ENCODE results near the gene TRMT1L. TPM values are rescaled to one million over a fixed set of nuclear protein-coding genes. Genes with fewer than 3 reads are reported as not detected.
"Not testable (repeated sequence)": the region's sequence is repeated elsewhere in the genome, so short reads cannot be mapped to it uniquely, and the experiment has no call there.

Gene TRMT1L
- 10 to 100 TPM in 7 of 8 experiments, 1 to 10 TPM in 1; 8.4 to 25.7 (median 20.8) TPM for total RNA-seq

DNA sequence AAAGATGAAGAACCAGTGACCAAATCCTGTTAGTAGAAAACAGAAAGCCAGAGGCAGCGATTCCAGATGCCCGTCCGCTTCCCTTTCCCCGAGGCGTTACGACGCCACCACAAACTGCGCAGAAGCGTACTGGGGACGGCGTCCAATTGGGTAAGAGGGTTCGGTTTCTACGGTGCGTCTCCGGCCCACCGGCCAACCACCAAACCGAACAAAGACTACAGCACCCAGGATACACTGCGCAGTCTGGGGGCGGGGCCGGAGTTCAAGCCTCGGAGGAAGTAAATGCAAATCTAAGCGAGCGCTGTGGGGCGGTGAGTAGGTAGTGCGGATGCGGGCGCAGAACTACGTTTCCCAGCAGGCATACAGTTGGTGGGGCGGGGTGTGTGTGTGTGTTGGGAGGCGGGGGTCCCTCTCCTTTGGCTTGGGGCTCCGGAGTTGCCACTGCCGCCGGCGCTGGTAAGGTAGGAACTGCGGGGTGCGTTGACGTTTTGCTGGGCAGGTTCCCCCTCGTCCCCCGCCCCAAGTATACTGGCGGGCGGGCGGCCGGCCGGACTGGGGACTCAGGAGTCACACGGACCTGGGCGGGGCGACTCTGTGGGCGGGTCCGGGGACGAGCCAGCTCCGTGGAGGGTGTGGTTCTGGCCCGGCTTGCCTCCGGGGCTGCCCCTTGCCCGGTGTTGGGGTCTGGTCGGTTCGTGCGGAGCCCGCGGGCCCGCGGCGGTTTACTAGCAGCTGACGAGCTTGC, at the start of gene TRMT1L, which contains the start of gene SWT1:
Gene TRMT1L, minus strand, starts transcription at position 100 of the 745 bp plus-strand sequence. CDS start 241 bp downstream, outside the sequence.
Gene SWT1, plus strand, starts transcription at position 314 of the 745 bp plus-strand sequence. CDS start 3,675 bp downstream, outside the sequence.
- WGBS, 10 experiments = 0 to 2% (median 0%) methylated on average over 1 to 26 of the region's 63 CpGs; no CpG with 5 or more reads in 3 of the 10 experiments
- in situ Hi-C loops (cut with MboI; ENCODE audit: low pct_unique_long_range_greater_than_20kb in 2 of 9, low sequenced_read_pairs in 9 of 9, unreplicated experiment in 9 of 9) = loop anchor here in 3 of 9 experiments (25.0 kb wide), 1 partner anchor 345 kb away; no protein-coding TSS in a partner anchor
- peak; percentile 89 to 95 (median 94) for ATAC-seq (replicated peaks in 6 of 8)

GRCh38 chr1:185200889-185201288, 44.1 kb upstream of the TRMT1L start:
- ATAC-seq (replicated peaks in 6 of 8) = no peak
- 88 to 100% (median 95%) methylated on average over 1 to 7 of the region's 8 CpGs; no CpG with 5 or more reads in 5 of the 10 experiments for WGBS, 10 experiments
- in situ Hi-C loops (cut with MboI; ENCODE audit: low pct_unique_long_range_greater_than_20kb in 2 of 9, low sequenced_read_pairs in 9 of 9, unreplicated experiment in 9 of 9) = no loop called here
- no peak overlapping the region for H3K27ac ChIP-seq
- H3K4me3 ChIP-seq = no peak overlapping the region
- H3K4me1 ChIP-seq (replicated peaks in 1 of 2) = no peaks in the 10 kb centered on the region

More for the DNA sequence above, at the start of gene TRMT1L, which contains the start of gene SWT1:
- peak within 1 kb of the TSS; percentile 96 for H3K27ac ChIP-seq
- H3K4me1 ChIP-seq (replicated peaks in 1 of 2) = peaks cover 4 to 13% of the 10 kb centered on the region in 2 donors
- peak within 1 kb of the TSS; percentile 87 to 93 (median 88) for H3K4me3 ChIP-seq

DNA sequence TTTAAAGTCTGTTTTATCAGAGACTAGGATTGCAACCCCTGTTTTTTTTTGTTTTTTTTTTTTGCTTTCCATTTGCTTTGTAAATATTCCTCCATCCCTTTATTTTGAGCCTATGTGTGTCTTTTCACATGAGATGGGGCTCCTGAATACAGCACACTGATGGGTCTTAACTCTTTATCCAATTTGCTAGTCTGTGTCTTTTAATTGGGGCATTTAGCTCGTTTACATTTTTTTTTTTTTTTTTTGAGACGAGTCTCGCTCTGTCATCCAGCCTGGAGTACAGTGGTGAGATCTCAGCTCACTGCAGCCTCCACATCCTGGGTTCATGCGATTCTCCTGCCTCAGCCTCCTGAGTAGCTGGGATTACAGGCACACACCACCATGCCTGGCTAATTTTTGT, 42.0 kb upstream of the TRMT1L start:
- in situ Hi-C loops (cut with MboI; ENCODE audit: low pct_unique_long_range_greater_than_20kb in 2 of 9, low sequenced_read_pairs in 9 of 9, unreplicated experiment in 9 of 9) = loop anchor here in 1 of 9 experiments (25.0 kb wide), 1 partner anchor 386 kb away; no protein-coding TSS in a partner anchor
- not testable (repeated sequence) for H3K4me1 ChIP-seq (replicated peaks in 1 of 2); H3K27ac ChIP-seq; H3K4me3 ChIP-seq; ATAC-seq (replicated peaks in 6 of 8)
- WGBS, 10 experiments = 78 to 100% (median 91%) methylated on average over 1 to 4 of the region's 4 CpGs

DNA sequence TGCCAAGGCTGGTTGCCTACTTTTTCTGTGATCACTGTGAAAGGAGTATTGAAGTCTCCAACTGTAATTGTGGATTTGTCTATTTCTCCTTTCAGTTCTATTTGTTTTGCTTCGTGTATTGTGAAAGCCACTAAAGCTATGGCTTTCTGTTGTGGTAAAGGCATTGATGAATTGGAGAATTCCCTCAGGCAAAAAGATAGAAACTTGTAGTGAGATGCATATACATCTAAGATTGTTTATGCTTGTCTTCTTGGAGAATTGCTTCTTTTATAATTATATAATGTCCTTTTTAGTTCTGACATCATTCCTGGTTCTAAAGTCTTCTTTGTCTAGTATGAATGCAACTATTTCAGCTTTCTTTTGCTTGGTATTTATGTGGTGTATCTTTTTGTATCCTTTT, 37.0 kb upstream of the TRMT1L start:
- no peaks in the 10 kb centered on the region for H3K4me1 ChIP-seq (replicated peaks in 1 of 2)
- in situ Hi-C loops (cut with MboI; ENCODE audit: low pct_unique_long_range_greater_than_20kb in 2 of 9, low sequenced_read_pairs in 9 of 9, unreplicated experiment in 9 of 9) = loop anchor here in 1 of 9 experiments (25.0 kb wide), 1 partner anchor 381 kb away; no protein-coding TSS in a partner anchor
- H3K4me3 ChIP-seq = no peak overlapping the region
- H3K27ac ChIP-seq = no peak overlapping the region
- WGBS, 10 experiments = 22 to 100% (median 67%) methylated on average over 1 of the region's 1 CpG; no CpG with 5 or more reads in 1 of the 10 experiments
- no peak for ATAC-seq (replicated peaks in 6 of 8)

- Histone ChIP-seq H3K27ac (no peak overlapping the region), H3K4me1 (replicated peaks in 1 of 2) (no peaks in the 10 kb centered on the region), H3K4me3 (no peak overlapping the region)
- in situ Hi-C loops (cut with MboI; ENCODE audit: low pct_unique_long_range_greater_than_20kb in 2 of 9, low sequenced_read_pairs in 9 of 9, unreplicated experiment in 9 of 9) = loop anchor here in 3 of 9 experiments (25.0 kb wide), 1 partner anchor 358 kb away; no protein-coding TSS in a partner anchor
- peak; percentile 72 to 97 (median 86) for ATAC-seq (replicated peaks in 6 of 8)
- 0 to 100% (median 31%) methylated on average over 1 to 5 of the region's 5 CpGs for WGBS, 10 experiments
Observed at GRCh38 chr1:185170291-185170848, 13.6 kb upstream of the TRMT1L start.

GRCh38 chr1:185166106-185166505, 9.4 kb upstream of the TRMT1L start:
- ATAC-seq (replicated peaks in 6 of 8) = no peak
- in situ Hi-C loops (cut with MboI; ENCODE audit: low pct_unique_long_range_greater_than_20kb in 2 of 9, low sequenced_read_pairs in 9 of 9, unreplicated experiment in 9 of 9) = loop anchor here in 4 of 9 experiments (10.0 to 25.0 kb wide), 2 partner anchors 354 to 361 kb away; no protein-coding TSS in a partner anchor
- Histone ChIP-seq H3K4me1 (replicated peaks in 1 of 2) (no peaks in the 10 kb centered on the region), H3K4me3 (no peak overlapping the region), H3K27ac (no peak overlapping the region)
- 33 to 100% (median 75%) methylated on average over 1 of the region's 1 CpG; no CpG with 5 or more reads in 1 of the 10 experiments for WGBS, 10 experiments

GRCh38 chr1:185162491-185162890, 5.7 kb upstream of the TRMT1L start:
- in situ Hi-C loops (cut with MboI; ENCODE audit: low pct_unique_long_range_greater_than_20kb in 2 of 9, low sequenced_read_pairs in 9 of 9, unreplicated experiment in 9 of 9) = loop anchor here in 4 of 9 experiments (10.0 to 25.0 kb wide), 2 partner anchors 350 to 358 kb away; no protein-coding TSS in a partner anchor
- no peak overlapping the region for H3K27ac ChIP-seq
- ATAC-seq (replicated peaks in 6 of 8) = peak in 1 of 8 experiments; percentile 78
- 20 to 100% (median 87%) methylated on average over 1 to 4 of the region's 4 CpGs for WGBS, 10 experiments
- peaks cover 0 to 4% of the 10 kb centered on the region in 2 donors for H3K4me1 ChIP-seq (replicated peaks in 1 of 2)
- H3K4me3 ChIP-seq = no peak overlapping the region

DNA sequence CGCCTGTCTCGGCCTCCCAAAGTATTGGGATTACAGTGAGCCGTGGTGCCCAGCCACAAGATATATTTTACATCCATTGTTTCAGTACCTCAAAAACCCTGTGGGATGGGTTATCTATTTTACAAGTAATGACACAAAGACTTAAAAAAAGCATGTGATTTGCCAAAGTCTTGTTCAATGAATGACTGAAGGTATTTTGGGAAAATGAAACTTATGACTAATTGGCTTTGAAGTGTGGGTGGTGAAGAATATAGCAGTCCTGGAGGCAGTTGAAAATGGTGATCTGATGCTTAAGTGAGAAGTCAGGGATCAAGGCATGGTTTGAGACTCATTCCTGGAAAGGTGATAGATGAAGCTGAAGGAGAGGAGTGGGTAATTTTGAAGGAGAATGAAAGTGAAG, 3.2 kb upstream of the TRMT1L start:
- H3K4me3 ChIP-seq = no peak overlapping the region
- H3K4me1 ChIP-seq (replicated peaks in 1 of 2) = peaks cover 4 to 12% of the 10 kb centered on the region in 2 donors
- 85 to 100% (median 96%) methylated on average over 1 to 3 of the region's 3 CpGs; no CpG with 5 or more reads in 6 of the 10 experiments for WGBS, 10 experiments
- in situ Hi-C loops (cut with MboI; ENCODE audit: low pct_unique_long_range_greater_than_20kb in 2 of 9, low sequenced_read_pairs in 9 of 9, unreplicated experiment in 9 of 9) = loop anchor here in 4 of 9 experiments (10.0 to 25.0 kb wide), 2 partner anchors 348 to 355 kb away; no protein-coding TSS in a partner anchor
- H3K27ac ChIP-seq = no peak overlapping the region
- no peak for ATAC-seq (replicated peaks in 6 of 8)

- Histone ChIP-seq H3K4me1 (replicated peaks in 1 of 2) (peaks cover 4 to 13% of the 10 kb centered on the region in 2 donors), H3K27ac (no peak overlapping the region), H3K4me3 (no peak overlapping the region)
- ATAC-seq (replicated peaks in 6 of 8) = no peak
- in situ Hi-C loops (cut with MboI; ENCODE audit: low pct_unique_long_range_greater_than_20kb in 2 of 9, low sequenced_read_pairs in 9 of 9, unreplicated experiment in 9 of 9) = loop anchor here in 3 of 9 experiments (25.0 kb wide), 1 partner anchor 346 kb away; no protein-coding TSS in a partner anchor
- 88 to 100% (median 95%) methylated on average over 1 to 2 of the region's 2 CpGs; no CpG with 5 or more reads in 4 of the 10 experiments for WGBS, 10 experiments
Observed at GRCh38 chr1:185158800-185159199, 2.0 kb upstream of the TRMT1L start.

DNA sequence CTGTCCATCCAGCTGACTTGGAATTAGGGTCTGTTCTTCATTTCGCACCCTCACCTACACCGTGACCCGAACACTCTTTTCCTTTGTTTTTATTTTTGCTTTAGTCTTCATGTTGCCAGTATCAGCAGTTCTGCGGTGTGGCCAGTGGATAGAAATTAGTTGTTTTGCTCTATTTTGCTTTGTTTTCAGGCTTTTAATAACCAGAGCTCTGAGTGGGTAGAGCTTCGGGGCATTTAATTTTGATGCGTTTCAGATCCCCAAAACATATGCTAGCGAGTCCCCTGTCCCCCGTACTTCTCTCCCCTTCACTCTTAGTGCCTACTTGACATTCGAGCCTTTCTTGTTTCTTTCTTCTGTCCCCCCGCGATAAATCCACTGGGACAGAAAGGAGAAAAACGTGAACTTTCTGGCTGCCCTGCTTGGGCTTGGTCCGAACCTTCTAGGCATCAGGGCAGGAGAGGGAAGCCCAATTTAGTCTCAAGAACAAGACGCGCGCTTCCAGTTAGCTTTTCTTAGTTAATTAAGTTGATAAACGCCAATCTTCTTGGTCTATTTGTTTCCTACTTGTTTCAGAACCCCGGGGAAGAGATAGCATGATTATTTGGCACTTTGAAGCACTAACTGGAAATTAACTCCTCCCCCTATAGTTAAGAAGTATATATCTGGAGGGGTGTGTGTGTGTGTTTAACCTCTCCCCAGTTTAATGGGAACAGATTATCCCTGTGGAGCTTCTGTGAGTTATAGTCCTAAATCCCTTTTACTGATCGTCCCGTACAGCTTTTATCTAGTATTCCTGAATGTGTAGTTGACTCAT, 1.1 kb upstream of the TRMT1L start:
- peaks cover 4 to 13% of the 10 kb centered on the region in 2 donors for H3K4me1 ChIP-seq (replicated peaks in 1 of 2)
- no peak for ATAC-seq (replicated peaks in 6 of 8)
- WGBS, 10 experiments = 0 to 54% (median 4%) methylated on average over 2 to 19 of the region's 20 CpGs
- no peak overlapping the region for H3K27ac ChIP-seq
- peak overlapping the region; percentile 87 to 93 (median 88) for H3K4me3 ChIP-seq
- in situ Hi-C loops (cut with MboI; ENCODE audit: low pct_unique_long_range_greater_than_20kb in 2 of 9, low sequenced_read_pairs in 9 of 9, unreplicated experiment in 9 of 9) = loop anchor here in 3 of 9 experiments (25.0 kb wide), 1 partner anchor 346 kb away; no protein-coding TSS in a partner anchor

DNA sequence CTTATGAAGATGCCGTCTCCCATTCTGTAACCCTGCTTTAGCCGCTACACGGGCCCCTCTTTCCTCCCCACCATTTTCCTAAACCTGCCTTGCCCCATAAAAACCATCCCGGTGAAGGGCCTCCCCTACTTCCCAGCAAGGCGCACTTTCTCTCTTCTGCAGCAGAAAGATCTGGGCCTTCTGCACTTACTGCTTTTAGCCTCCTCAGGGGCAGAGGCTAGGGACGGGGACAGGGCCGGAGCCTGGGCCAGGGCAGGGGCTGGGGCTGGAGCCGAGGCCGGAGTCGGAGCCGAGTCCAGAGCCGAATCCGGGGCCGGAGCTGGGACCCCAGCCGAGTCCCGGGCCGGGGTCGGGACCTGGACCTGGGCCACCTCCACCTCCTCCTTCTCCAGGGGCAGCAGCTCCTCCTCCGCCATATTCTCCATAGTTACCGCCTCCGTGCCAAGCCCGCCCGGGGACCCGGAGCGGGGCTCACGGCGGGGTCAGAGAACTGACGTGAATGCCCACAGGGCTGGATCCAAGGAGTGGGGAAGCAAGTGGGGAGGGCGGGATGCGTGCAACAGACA, 382 bp downstream of the TRMT1L start:
- in situ Hi-C loops (cut with MboI; ENCODE audit: low pct_unique_long_range_greater_than_20kb in 2 of 9, low sequenced_read_pairs in 9 of 9, unreplicated experiment in 9 of 9) = loop anchor here in 3 of 9 experiments (25.0 kb wide), 1 partner anchor 344 kb away; no protein-coding TSS in a partner anchor
- 0 to 2% (median 0%) methylated on average over 2 to 23 of the region's 30 CpGs; no CpG with 5 or more reads in 2 of the 10 experiments for WGBS, 10 experiments
- peak overlapping the region; percentile 96 for H3K27ac ChIP-seq
- H3K4me1 ChIP-seq (replicated peaks in 1 of 2) = peaks cover 4 to 13% of the 10 kb centered on the region in 2 donors
- peak overlapping the region; percentile 87 to 93 (median 88) for H3K4me3 ChIP-seq
- ATAC-seq (replicated peaks in 6 of 8) = peak; percentile 31 to 57 (median 45)
